DND-41 (cell line): ENCODE results near the gene ENTPD3.

Experiments used
- ATAC-seq: fragments of 200-7000 bp; cut with Tn5 transposase; 3 replicates; pipeline ENCODE4 v1.9.1; 2021; ENCODE audit warnings: low read depth; ENCODE audit not compliant: insufficient read depth
- DNase-seq: peaks from one replicate; pipeline ENCODE4 v3.0.0-alpha.2; 2020
- H2AFZ ChIP-seq: 2 replicates; pipeline ENCODE4 v1.6.0; 2012; ENCODE audit warnings: low read depth, low read length
- H3K27ac ChIP-seq: 2 replicates; pipeline ENCODE4 v1.5.1; 2012; ENCODE audit warnings: low read length, inconsistent platforms
- H3K27me3 ChIP-seq: fragments of 200-600 bp; sonication (generic); 2 replicates; pipeline ENCODE4 v1.6.0; 2012; ENCODE audit warnings: low read length, mild to moderate bottlenecking, inconsistent platforms; ENCODE audit not compliant: insufficient read depth, poor library complexity
- H3K36me3 ChIP-seq: 2 replicates; pipeline ENCODE4 v1.5.1; 2012; ENCODE audit warnings: low read length, inconsistent platforms; ENCODE audit not compliant: insufficient read depth
- H3K4me1 ChIP-seq: 2 replicates; pipeline ENCODE4 v1.5.1; 2012; ENCODE audit warnings: mild to moderate bottlenecking, low read length; ENCODE audit not compliant: insufficient read depth
- H3K4me2 ChIP-seq: 2 replicates; pipeline ENCODE4 v1.6.0; 2012; ENCODE audit warnings: mild to moderate bottlenecking, moderate library complexity, low read length, inconsistent platforms; ENCODE audit not compliant: insufficient read depth
- H3K4me3 ChIP-seq, 2 experiments: fragments of 200-600 bp in 1 of 2; shearing (Covaris generic) in 1 of 2; 2 replicates each; pipeline ENCODE4 v1.5.1; 2012 to 2016; ENCODE audit warnings: inconsistent platforms in 2 of 2, low read length in 2 of 2, mild to moderate bottlenecking in 2 of 2, low read depth in 1 of 2, moderate library complexity in 1 of 2
- H3K79me2 ChIP-seq: 2 replicates; pipeline ENCODE4 v1.6.0; 2012; ENCODE audit warnings: low read length, inconsistent platforms; ENCODE audit not compliant: insufficient read depth
- H3K9ac ChIP-seq: 2 replicates; pipeline ENCODE4 v1.6.0; 2012; ENCODE audit warnings: low read depth, mild to moderate bottlenecking, inconsistent platforms, low read length, moderate library complexity
- H3K9me3 ChIP-seq: 2 replicates; pipeline ENCODE4 v1.5.1; 2012; ENCODE audit warnings: low read length, moderate library complexity, mild to moderate bottlenecking, inconsistent platforms; ENCODE audit not compliant: insufficient read depth, severe bottlenecking
- H4K20me1 ChIP-seq: 2 replicates; pipeline ENCODE4 v1.6.0; 2012; ENCODE audit warnings: low read length; ENCODE audit not compliant: insufficient read depth
- EZH2 ChIP-seq: IDR thresholded peaks from 3 replicates; pipeline ENCODE4 v1.6.1; 2012; ENCODE audit warnings: borderline replicate concordance, low read depth, mild to moderate bottlenecking, moderate library complexity, low read length, inconsistent platforms; ENCODE audit not compliant: severe bottlenecking
- TF ChIP-seq, protein P1 (sequence below): IDR thresholded peaks from 2 replicates; pipeline ENCODE4 v1.5.1; 2012; ENCODE audit warnings: borderline replicate concordance, low read length, moderate library complexity, mild to moderate bottlenecking; ENCODE audit not compliant: poor library complexity, severe bottlenecking; ENCODE audit errors: extremely low read depth

ENTPD3 gene

DNA sequence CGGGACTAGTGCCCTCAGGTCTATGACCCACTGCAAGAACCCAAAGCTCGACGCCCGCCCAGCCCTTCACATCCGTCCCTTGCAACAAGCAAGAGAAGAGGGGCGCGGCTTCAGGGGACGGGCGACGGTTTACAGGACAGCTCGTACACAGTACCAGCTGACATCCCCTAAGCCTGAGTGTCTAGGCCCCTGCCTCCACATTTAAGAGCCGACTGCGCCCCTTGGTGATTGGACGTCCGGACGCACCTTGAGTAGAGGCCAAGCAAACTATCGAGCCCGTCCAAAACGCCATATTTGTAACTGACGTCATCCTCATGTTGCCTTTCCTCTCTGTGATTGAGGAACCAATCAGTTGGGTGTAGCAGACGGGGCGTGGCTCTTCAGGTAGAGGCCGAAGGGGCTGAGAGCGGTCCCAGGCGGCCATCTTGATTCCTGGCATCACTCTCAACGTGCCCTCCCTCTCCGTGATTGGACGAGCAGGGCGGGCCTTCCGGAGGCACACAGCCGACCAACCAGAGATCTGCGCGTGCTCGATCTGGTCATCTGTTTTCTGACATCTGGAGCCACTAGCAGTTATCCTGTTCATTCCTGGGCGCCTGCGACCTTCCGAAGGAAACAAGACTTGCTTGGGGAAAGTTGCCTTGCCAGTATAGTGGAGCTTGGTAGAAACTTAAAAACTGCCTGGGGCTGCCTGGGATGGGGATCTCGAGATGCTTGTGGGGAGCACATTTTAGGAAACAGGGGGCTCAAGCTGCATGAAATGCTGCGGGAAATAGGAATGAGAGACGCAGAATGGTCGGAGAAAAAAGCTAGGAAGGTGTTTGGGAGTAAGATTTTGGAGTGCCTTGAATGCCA lies 66.1 kb downstream of the ENTPD3 start:
- Histone ChIP-seq H3K4me2 (peak overlapping the region; percentile 96), H2AFZ (peak overlapping the region; percentile 96)

DNA sequence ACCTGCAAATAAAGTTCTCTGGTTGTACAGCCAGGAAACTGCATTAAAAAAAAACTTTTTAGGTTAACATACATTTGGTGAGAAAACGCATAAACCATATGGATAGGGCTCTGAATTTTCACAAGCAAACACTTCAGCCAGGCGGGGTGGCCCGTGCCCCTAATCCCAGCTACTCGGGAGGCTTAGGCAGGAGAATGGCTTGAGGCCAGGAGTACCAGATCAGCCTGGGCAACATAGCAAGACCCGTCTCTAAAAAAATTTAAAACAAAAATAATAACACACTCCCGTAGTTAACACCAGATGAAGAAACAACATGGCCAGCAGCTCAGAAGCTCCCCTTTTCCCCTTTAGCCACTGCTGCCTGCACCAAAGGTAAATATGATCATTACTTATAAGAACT lies 66.9 kb downstream of the ENTPD3 start:
- Histone ChIP-seq H3K4me1 (peaks cover 49% of the 10 kb centered on the region), H3K9me3 (no peaks in the 10 kb centered on the region), H3K27ac (peak overlapping the region; percentile 74), H2AFZ (no peak overlapping the region), H3K4me2 (peak overlapping the region; percentile 96), H3K79me2 (peaks cover 34% of the 10 kb centered on the region), H4K20me1 (peaks cover 16% of the 10 kb centered on the region), H3K36me3 (peaks cover 17% of the 10 kb centered on the region), H3K27me3 (no peaks in the 10 kb centered on the region), H3K4me3 (peak overlapping the region; percentile 48 to 90; a peak in 3 of 4 replicates), H3K9ac (peak overlapping the region; percentile 72)
- ATAC-seq (no peak), DNase-seq (no peak)
- TF ChIP-seq, protein P1, sequence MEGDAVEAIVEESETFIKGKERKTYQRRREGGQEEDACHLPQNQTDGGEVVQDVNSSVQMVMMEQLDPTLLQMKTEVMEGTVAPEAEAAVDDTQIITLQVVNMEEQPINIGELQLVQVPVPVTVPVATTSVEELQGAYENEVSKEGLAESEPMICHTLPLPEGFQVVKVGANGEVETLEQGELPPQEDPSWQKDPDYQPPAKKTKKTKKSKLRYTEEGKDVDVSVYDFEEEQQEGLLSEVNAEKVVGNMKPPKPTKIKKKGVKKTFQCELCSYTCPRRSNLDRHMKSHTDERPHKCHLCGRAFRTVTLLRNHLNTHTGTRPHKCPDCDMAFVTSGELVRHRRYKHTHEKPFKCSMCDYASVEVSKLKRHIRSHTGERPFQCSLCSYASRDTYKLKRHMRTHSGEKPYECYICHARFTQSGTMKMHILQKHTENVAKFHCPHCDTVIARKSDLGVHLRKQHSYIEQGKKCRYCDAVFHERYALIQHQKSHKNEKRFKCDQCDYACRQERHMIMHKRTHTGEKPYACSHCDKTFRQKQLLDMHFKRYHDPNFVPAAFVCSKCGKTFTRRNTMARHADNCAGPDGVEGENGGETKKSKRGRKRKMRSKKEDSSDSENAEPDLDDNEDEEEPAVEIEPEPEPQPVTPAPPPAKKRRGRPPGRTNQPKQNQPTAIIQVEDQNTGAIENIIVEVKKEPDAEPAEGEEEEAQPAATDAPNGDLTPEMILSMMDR = no peak
- no peak for TF ChIP-seq EZH2

More for the DNA sequence above, 66.1 kb downstream of the ENTPD3 start:
- H3K36me3 ChIP-seq = peaks cover 9% of the 10 kb centered on the region
- no peaks in the 10 kb centered on the region for H3K9me3 ChIP-seq
- TF ChIP-seq, protein P1 = no peak
- no peak for TF ChIP-seq EZH2
- peak; percentile 98 for DNase-seq
- H3K4me3 ChIP-seq = peak overlapping the region; percentile 48 to 90
- no peaks in the 10 kb centered on the region for H3K27me3 ChIP-seq
- H3K79me2 ChIP-seq = peaks cover 26% of the 10 kb centered on the region
- ATAC-seq = peak; percentile 92
- H3K4me1 ChIP-seq = peaks cover 40% of the 10 kb centered on the region
- H4K20me1 ChIP-seq = peaks cover 8% of the 10 kb centered on the region
- H3K9ac ChIP-seq = peak overlapping the region; percentile 72
- peak overlapping the region; percentile 83 for H3K27ac ChIP-seq

DNA sequence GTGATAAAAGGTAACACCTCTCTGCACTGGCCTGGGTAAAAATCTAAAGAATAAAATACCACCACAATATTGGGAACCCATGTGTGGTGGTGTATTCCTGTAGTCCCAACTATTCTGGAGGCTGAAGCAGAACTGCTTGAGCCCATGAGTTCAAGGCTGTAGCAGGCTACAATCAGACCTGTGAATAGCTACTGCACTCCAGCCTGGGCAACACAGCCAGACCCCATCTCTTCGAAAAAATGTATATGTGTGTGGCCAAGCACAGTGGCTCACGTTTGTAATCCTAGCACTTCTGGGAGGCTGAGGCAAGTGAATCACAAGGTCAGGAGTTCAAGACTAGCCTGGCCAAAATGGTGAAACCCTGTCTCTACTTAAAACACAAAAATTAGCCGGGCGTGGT lies 68.3 kb downstream of the ENTPD3 start:
- H3K4me2 ChIP-seq = no peak overlapping the region
- no peak overlapping the region for H2AFZ ChIP-seq
- no peaks in the 10 kb centered on the region for H3K27me3 ChIP-seq
- peaks cover 28% of the 10 kb centered on the region for H4K20me1 ChIP-seq
- DNase-seq (no peak), ATAC-seq (no peak)
- peaks cover 30% of the 10 kb centered on the region for H3K36me3 ChIP-seq
- no peak overlapping the region for H3K9ac ChIP-seq
- no peak overlapping the region for H3K27ac ChIP-seq
- TF ChIP-seq EZH2 = no peak
- TF ChIP-seq, protein P1 = no peak
- H3K79me2 ChIP-seq = peaks cover 46% of the 10 kb centered on the region
- H3K4me1 ChIP-seq = peaks cover 60% of the 10 kb centered on the region
- H3K9me3 ChIP-seq = no peaks in the 10 kb centered on the region
- no peak overlapping the region for H3K4me3 ChIP-seq
